NCI-H2029 treated with DMSO at 0.1 percent for 48 hours (cell line): ENCODE results near the gene PRKCA.

ENCODE experiments used
- DNase-seq: peaks from one replicate; lab custom pipeline; 2025; lab: John Stamatoyannopoulos, UW

PRKCA gene

DNA sequence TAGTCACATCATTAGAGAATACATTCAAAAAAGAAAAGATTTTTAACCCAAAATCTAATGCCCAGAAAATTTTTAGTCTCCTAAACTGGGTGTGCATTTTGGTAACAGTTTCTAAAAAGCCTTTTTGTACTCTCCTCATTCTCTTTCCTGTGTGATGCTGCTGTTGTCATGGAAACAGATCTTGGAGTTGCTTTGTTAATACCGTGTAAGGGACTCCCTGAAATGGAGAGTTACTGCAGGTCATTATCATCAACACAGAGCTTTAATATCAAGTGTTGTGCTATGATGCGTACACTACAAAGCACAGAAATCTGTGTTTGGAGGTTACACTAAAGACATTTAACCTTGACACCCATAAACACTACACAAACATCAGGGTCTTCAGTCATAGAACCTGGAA, 216.3 kb downstream of the PRKCA start:
- no peak for DNase-seq

DNA sequence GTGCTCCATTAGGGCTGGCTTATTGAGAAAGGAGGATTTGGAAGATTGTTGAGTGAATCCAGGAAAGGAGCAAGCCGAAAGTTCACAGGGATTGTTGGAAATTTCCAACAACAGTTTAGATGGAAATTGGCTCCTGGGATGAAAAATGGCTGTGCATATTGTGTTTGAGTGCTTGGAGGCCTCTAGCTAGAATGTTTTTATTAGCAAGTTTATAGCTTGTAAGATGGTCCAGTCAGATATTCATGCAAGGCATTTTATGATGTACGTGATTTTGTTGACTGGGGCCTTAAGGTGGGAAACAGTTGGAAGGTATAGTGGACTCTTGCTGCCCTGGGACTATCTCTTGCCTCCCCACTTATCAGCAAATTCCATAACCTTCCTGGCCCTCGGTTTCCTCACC, 216.7 kb downstream of the PRKCA start:
- no peak for DNase-seq

- DNase-seq: no peak
These were observed 218.6 kb downstream of the PRKCA start for GRCh38 chr17:66520999-66521398.

- no peak for DNase-seq
These were observed 220.3 kb downstream of the PRKCA start for GRCh38 chr17:66522591-66523272.

- no peak for DNase-seq
These were observed 221.2 kb downstream of the PRKCA start for GRCh38 chr17:66523378-66524200.

GRCh38 chr17:66524877-66525276, 222.5 kb downstream of the PRKCA start:
- no peak for DNase-seq

GRCh38 chr17:66525338-66525737, 222.9 kb downstream of the PRKCA start:
- DNase-seq: no peak

- no peak for DNase-seq
These were observed 224.4 kb downstream of the PRKCA start for GRCh38 chr17:66526827-66527226.

GRCh38 chr17:66527335-66527734, 224.9 kb downstream of the PRKCA start:
- no peak for DNase-seq

- no peak for DNase-seq
These were observed 229.5 kb downstream of the PRKCA start for GRCh38 chr17:66531851-66532295.

DNA sequence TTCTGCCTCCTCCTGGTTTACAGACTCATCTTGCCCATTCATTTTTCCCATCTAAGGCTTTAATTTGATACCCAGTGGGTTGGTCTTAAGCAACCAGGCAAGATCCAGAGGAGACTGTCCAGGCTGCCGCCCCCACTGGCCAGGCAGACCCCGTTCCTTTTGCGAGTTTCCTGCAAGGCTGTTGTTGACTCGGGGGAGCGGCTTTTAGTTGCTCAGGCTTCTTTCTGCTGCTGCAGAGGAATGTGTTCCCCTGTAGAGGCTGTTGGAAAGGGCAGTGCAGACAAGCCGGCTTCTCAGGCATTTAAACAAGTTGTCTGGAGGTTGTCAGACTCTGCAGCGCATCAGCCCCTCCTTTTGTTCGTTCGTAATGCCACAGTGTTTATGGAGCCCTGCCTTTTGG, 231.2 kb downstream of the PRKCA start:
- no peak for DNase-seq

- DNase-seq: no peak
These were observed 231.6 kb downstream of the PRKCA start for GRCh38 chr17:66533986-66534385.

DNA sequence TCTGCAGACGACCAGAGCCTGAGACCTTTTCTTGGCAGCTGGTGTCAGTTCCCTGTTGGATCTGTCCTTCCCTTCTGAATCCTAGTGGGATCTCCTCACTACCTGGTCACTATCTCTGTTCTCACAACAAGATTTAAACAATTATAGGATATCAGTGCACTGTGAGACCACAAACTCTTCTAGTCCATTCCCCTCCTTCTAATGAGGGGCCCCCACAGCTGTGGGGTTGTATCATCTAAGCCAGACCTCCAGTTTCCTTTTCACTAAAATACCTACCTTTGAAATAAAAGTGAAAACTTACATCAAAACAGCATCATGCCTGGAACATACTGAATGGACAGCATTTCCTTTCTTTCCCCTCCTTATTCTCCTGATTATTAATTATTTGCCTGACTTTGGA, 233.2 kb downstream of the PRKCA start:
- no peak for DNase-seq

- DNase-seq: no peak
These were observed 235.1 kb downstream of the PRKCA start for GRCh38 chr17:66537502-66537901.

DNA sequence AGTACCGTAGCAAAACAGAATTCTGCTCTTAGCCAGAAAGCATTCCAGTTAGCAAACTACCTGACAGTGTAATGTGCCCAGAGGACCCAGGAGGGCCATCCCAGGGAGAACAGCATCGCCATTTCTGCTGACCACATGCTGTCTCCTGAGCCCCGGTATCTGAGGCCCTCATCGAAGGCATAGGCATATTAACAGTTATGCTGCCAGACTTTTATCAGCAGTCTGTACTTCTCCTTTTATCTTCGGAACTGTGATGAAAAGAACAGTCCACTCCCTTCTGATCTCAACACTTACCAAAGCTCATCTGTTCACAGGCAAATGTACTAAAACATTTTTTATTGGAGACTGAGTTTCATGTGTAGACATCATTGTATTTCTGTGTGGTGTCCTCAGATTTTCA, 236.4 kb downstream of the PRKCA start:
- DNase-seq: no peak

DNA sequence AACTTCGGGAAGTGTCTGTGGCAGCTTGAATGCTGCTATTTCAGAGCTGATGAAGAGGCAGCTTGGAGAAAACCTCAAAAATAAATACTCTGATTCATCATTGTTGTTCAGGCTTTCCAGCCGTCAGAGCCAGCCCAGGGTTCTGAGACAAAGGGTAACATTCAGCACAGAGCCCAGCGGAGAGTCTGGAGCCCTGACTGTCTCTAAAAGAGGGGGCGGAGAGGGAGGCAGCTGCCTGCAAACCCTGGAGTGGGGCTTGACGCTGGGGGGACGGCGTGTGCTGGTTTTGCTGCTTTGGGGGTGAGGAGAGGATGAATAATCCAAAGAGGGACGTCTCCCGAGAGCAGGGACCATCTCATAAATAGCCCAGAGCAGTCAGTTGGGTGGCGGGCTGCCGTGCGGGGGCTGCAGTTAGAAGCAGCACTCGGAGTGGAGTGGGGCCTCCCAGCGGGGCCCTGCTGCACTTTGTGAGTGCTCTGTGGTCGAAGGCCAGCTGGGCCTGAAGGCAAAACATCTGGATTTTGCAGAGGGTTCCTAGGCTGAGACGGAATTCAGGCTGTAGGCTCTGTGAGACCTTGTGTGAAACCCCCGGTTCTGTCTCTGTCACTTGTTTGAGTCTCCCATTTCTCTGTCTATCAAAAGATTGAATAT, 237.8 kb downstream of the PRKCA start:
- DNase-seq: no peak

DNA sequence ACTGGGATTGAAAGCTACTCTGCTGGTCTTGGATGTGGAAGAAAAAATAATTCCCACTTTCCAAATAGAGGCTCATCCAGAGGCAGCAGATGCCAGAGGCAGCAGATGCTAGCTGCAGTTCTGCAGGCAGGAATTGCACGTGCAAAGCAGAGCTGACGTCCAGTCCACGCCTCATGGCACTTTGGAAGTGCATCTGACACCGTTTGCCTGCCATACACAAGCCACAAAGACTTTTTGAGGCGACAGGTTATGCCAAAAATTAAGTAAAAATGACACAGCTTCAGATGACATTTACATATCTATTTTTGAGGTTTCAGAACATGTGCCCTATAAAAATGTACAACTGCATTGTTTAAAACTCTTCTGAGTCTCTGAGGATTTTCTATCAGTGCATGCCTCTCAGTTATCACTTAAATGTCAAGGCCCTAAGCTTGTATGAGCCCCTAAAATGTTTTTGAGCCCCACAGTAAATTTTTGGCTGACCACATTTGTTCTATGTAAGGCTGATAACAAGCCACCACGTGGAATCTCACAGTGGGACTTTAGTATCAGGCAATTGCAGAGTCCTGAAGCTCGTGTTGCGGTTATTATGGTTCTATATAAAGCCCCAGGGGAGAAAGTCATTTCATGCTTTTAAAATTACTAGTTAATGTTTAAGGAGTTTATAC, 239.2 kb downstream of the PRKCA start:
- no peak for DNase-seq

DNA sequence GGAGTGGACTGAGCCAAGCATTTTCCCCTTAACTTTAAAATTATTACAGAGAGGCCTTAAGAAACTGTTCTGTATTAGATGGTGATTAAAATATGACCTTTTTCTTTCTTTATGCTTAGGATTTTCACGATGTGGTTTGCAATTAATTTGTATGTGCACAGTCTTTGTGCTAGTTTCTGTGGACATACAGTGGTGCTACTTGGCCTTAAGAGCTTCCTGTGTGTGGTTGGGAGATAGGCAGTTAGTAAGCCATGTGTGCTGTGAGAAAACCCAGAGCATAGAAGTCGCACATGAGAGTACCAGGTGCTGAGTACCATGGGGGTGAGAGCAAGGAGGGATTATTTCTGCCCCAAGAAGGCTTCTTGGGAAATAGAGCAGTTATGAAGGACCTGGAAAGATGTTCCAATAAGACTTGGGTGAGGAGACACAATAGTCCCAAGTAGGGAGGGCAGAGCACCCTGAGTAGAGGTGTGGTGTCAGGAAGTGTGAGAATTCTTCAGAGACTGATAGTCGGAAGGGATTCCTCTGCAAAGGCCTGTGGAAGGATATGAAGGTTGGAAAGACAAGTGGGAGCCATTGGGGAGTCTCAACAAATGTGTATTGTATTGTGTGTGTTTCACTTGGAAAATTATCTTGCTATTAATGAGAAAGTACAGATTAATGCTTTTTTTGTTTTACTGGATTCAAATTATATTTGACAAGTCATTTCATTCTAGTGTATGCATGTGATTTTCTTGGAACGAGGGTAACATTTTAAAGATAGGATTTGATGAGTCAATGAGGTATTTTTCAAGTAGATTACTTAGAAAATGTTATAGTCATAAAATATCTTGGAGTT, 239.9 kb downstream of the PRKCA start:
- DNase-seq: no peak

DNA sequence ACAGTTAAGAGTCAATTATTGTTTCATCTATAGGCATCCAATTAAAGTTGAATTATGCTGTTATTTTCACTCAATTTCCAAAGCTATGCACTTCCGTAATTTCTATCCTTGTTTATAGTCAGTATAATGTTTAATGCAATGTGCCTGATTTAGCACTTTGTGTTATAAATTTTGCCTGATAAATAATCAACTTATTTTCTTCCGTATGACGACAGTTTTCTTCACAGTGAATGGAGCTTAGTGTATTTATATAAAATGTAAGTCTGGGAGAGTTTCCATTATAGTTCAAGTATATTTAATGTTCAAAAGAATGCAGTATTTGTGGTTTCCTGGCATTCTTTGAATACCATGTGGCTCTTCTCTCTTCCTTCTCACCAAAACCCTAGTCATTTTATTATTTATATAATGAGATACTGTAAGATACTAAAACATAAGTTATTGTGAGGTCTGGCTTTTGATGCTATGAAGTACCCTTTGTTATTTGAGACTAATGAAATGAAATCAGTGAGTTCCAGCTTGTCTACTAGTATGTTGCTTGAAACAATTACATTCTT, 240.6 kb downstream of the PRKCA start:
- DNase-seq: no peak

DNA sequence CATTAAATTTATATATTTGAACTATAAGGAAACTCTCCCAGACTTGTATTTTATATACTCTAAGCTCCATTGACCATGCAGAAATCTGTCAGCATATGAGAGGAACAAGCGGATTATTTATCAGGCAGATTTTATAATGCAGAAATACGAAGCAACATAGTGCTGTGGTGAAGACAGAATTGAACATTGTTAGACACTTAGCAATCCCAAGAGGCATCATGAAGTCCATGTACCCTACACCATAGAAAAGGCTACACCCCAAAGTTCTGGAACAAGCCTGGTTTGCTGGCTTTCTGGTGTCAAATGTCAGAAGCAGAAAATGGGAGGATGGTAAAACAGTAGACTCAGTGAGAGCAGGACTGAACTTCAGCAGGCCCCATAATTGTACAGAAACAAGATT, 241.1 kb downstream of the PRKCA start:
- no peak for DNase-seq

DNA sequence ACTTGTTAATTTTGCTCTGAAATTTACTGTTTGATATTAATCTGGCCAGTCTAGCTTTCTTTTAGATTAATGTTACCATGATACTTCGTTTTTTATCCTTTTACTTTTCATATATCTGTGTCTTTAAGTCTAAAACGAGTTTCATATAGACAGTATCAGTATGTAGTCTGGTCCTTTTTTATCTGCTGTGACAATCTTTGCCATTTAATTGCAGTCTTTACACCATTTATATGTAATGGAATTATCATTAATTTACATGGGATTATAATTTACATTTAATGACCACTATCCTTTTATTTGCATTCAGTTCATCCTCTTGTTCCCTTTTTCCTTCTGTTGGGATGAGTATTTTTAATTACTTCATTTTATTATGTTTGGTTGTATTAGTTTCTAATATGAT, 243.5 kb downstream of the PRKCA start:
- DNase-seq: no peak
